Spleen (tissue), 7 donors: ENCODE results near the gene FN1.

Experiments used
- POLR2A ChIP-seq, 3 donors: fragments of 450-650 bp; IDR thresholded peaks; one replicate each; pipeline ENCODE4 v1.5.1; 2017; ENCODE audit warnings: antibody characterized with exemption in 3 of 3, mild to moderate bottlenecking in 1 of 3
- POLR2AphosphoS5 ChIP-seq, 3 donors: sonication (generic); formaldehyde crosslinking; IDR thresholded peaks; one replicate each; pipeline ENCODE4 v1.5.1; 2017; ENCODE audit warnings: antibody characterized with exemption in 3 of 3
- TF ChIP-seq, protein P1 (sequence below), 11 experiments: fragments of 200-600 bp in 7 of 11; fragments of 450-650 bp in 4 of 11; sonication (generic) in 4 of 11; IDR thresholded peaks in 8 of 11; conservative IDR thresholded peaks in 3 of 11; 1 replicate in 7 of 11; 2 replicates in 4 of 11; pipeline versions ENCODE4 v1.4.0 to v1.8.0; 2016 to 2021; ENCODE audit warnings: antibody characterized with exemption in 11 of 11, inconsistent platforms in 4 of 11, mild to moderate bottlenecking in 1 of 11
- donor health status: DM: no; HTN: no; CAD: no; lungs with moderate emphysema.
- donor health status: DM: no; HTN: no; CAD: no.
- donor health status: DM: no; HTN: no; CAD: no.

DNA sequence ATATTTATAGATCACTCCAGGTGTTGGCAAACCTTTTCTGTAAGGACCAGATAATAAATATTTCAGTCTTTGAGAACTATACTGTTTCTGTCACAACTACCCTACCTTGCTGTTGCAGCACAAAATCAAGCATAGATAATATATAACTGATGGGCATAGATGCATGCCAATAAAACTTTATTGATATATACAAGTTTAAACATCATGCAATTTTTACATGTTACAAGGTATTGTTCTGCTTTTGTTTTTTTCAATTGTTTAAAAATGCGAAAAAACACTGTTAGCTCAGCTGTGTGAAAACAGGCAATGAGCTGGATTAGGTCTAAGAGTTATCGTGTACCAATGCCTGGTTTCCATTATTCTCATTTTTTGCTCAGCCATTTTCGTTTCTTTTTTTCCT is 47.6 kb upstream of the FN1 start:
- TF ChIP-seq POLR2A (IDR thresholded peaks at IDR 0.05): no peak
- TF ChIP-seq, protein P1, sequence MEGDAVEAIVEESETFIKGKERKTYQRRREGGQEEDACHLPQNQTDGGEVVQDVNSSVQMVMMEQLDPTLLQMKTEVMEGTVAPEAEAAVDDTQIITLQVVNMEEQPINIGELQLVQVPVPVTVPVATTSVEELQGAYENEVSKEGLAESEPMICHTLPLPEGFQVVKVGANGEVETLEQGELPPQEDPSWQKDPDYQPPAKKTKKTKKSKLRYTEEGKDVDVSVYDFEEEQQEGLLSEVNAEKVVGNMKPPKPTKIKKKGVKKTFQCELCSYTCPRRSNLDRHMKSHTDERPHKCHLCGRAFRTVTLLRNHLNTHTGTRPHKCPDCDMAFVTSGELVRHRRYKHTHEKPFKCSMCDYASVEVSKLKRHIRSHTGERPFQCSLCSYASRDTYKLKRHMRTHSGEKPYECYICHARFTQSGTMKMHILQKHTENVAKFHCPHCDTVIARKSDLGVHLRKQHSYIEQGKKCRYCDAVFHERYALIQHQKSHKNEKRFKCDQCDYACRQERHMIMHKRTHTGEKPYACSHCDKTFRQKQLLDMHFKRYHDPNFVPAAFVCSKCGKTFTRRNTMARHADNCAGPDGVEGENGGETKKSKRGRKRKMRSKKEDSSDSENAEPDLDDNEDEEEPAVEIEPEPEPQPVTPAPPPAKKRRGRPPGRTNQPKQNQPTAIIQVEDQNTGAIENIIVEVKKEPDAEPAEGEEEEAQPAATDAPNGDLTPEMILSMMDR (IDR thresholded peaks at IDR 0.05 in 8 of 11, conservative IDR thresholded peaks at IDR 0.05 in 3 of 11): no peak
- no peak for TF ChIP-seq POLR2AphosphoS5 (IDR thresholded peaks at IDR 0.05)
